ENCODE measurements around the gene IGSF8.

GRCh38 chr1:160133990-160134770 lies 35.8 kb upstream of the IGSF8 start:
- TF ChIP-seq CTCF (conservative IDR thresholded peaks at IDR 0.05) (no peak), ZFX (IDR thresholded peaks at IDR 0.05) (no peak)

Data from C4-2B (cell line).